Astrocyte (in vitro differentiated cells and primary cell): Measurements from ENCODE around the gene CDH23.

ENCODE experiments used
- EZH2 ChIP-seq: IDR thresholded peaks from 2 replicates; pipeline ENCODE4 v1.6.1; 2012; ENCODE audit warnings: mild to moderate bottlenecking, low read length, inconsistent platforms; ENCODE audit not compliant: insufficient read depth
- TF ChIP-seq, protein P1 (sequence below): IDR thresholded peaks from 2 replicates; pipeline ENCODE4 v1.5.1; 2011; ENCODE audit warnings: low read depth, mild to moderate bottlenecking, inconsistent platforms, low read length, moderate library complexity; ENCODE audit not compliant: insufficient read depth

- TF ChIP-seq EZH2: no peak
- TF ChIP-seq, protein P1, sequence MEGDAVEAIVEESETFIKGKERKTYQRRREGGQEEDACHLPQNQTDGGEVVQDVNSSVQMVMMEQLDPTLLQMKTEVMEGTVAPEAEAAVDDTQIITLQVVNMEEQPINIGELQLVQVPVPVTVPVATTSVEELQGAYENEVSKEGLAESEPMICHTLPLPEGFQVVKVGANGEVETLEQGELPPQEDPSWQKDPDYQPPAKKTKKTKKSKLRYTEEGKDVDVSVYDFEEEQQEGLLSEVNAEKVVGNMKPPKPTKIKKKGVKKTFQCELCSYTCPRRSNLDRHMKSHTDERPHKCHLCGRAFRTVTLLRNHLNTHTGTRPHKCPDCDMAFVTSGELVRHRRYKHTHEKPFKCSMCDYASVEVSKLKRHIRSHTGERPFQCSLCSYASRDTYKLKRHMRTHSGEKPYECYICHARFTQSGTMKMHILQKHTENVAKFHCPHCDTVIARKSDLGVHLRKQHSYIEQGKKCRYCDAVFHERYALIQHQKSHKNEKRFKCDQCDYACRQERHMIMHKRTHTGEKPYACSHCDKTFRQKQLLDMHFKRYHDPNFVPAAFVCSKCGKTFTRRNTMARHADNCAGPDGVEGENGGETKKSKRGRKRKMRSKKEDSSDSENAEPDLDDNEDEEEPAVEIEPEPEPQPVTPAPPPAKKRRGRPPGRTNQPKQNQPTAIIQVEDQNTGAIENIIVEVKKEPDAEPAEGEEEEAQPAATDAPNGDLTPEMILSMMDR: no peak
Measured at GRCh38 chr10:71772832-71773220, 376.1 kb downstream of the CDH23 start.
